ENCODE results near the gene ZNHIT6.

The ZNHIT6 gene

GRCh38 chr1:85678193-85678592, 30.0 kb downstream of the ZNHIT6 start:
- Mint-ChIP-seq H3K4me1 (no peaks in the 10 kb centered on the region), H3K4me3 (no peak overlapping the region), H3K36me3 (ENCODE audit: low read depth) (peaks cover 40% of the 10 kb centered on the region), H3K27ac (no peak overlapping the region), H3K27me3 (ENCODE audit: low read depth) (no peaks in the 10 kb centered on the region), H3K9me3 (no peaks in the 10 kb centered on the region)
- TF ChIP-seq CTCF (IDR thresholded peaks at IDR 0.05; ENCODE audit: unreplicated experiment in 3 of 3), result no peak

DNA sequence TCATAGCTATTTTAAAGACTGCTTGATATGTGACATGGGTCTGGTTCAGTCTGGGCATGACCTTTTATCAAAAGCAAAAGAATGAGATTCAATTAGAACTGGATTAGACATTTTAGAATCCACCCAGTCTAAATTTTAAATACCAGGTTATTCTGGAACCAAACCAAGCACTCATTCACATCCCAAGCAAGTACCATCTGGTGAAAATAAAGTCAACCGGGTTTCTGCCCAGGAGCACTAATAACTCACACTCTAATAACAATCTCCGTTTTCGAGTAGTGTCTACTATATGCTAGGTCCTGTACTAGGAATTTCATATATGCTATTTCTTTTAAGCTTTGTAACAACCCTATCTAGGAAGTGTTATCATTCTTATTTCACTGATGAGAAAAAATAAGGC, 30.6 kb downstream of the ZNHIT6 start:
- H3K36me3 Mint-ChIP-seq (ENCODE audit: low read depth), result peaks cover 40% of the 10 kb centered on the region
- no peak overlapping the region for H3K27ac Mint-ChIP-seq
- no peaks in the 10 kb centered on the region for H3K9me3 Mint-ChIP-seq
- H3K4me3 Mint-ChIP-seq, result no peak overlapping the region
- no peaks in the 10 kb centered on the region for H3K4me1 Mint-ChIP-seq
- no peaks in the 10 kb centered on the region for H3K27me3 Mint-ChIP-seq (ENCODE audit: low read depth)
- TF ChIP-seq CTCF (IDR thresholded peaks at IDR 0.05; ENCODE audit: unreplicated experiment in 3 of 3), result no peak

GRCh38 chr1:85672031-85672660, 36.1 kb downstream of the ZNHIT6 start:
- Mint-ChIP-seq H3K36me3 (ENCODE audit: low read depth) (peaks cover 46% of the 10 kb centered on the region), H3K9me3 (no peaks in the 10 kb centered on the region), H3K27me3 (ENCODE audit: low read depth) (no peaks in the 10 kb centered on the region), H3K4me1 (no peaks in the 10 kb centered on the region), H3K27ac (no peak overlapping the region), H3K4me3 (no peak overlapping the region)
- TF ChIP-seq CTCF (IDR thresholded peaks at IDR 0.05; ENCODE audit: unreplicated experiment in 3 of 3), result no peak

GRCh38 chr1:85665932-85666331, 42.3 kb downstream of the ZNHIT6 start:
- Mint-ChIP-seq H3K27ac (no peak overlapping the region), H3K4me1 (peaks cover 7% of the 10 kb centered on the region), H3K9me3 (no peaks in the 10 kb centered on the region), H3K27me3 (ENCODE audit: low read depth) (no peaks in the 10 kb centered on the region), H3K4me3 (no peak overlapping the region), H3K36me3 (ENCODE audit: low read depth) (peaks cover 42% of the 10 kb centered on the region)
- TF ChIP-seq CTCF (IDR thresholded peaks at IDR 0.05; ENCODE audit: unreplicated experiment in 3 of 3), result no peak

DNA sequence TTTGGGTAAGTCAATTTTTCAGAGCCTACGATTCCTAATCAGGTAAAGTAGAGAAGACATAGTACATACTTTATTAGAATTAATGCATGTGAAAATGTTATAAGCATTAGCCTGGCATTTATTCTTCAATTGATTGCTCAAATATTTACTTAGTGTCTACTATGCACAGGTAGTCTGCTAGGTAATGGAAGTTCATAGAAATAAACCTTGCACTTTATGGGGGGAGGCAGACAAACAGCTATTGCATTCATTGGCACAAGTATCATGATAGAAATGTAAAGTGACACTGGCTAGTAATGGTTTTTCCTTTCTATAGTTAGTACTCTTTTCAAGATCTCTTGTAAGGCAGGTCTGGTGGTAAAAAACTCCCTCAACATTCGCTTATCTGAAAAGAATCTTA, 44.9 kb downstream of the ZNHIT6 start:
- H3K4me1 Mint-ChIP-seq, result peaks cover 7% of the 10 kb centered on the region
- H3K27ac Mint-ChIP-seq, result no peak overlapping the region
- peaks cover 29% of the 10 kb centered on the region for H3K36me3 Mint-ChIP-seq (ENCODE audit: low read depth)
- no peak overlapping the region for H3K4me3 Mint-ChIP-seq
- no peaks in the 10 kb centered on the region for H3K27me3 Mint-ChIP-seq (ENCODE audit: low read depth)
- no peaks in the 10 kb centered on the region for H3K9me3 Mint-ChIP-seq
- TF ChIP-seq CTCF (IDR thresholded peaks at IDR 0.05; ENCODE audit: unreplicated experiment in 3 of 3), result no peak

- H3K9me3 Mint-ChIP-seq, result no peaks in the 10 kb centered on the region
- H3K36me3 Mint-ChIP-seq (ENCODE audit: low read depth), result peaks cover 26% of the 10 kb centered on the region
- H3K4me3 Mint-ChIP-seq, result no peak overlapping the region
- H3K4me1 Mint-ChIP-seq, result peaks cover 7% of the 10 kb centered on the region
- no peaks in the 10 kb centered on the region for H3K27me3 Mint-ChIP-seq (ENCODE audit: low read depth)
- TF ChIP-seq CTCF (IDR thresholded peaks at IDR 0.05; ENCODE audit: unreplicated experiment in 3 of 3), result no peak
- peak overlapping the region in 1 of 3 experiments; percentile 35 for H3K27ac Mint-ChIP-seq
These were observed 46.5 kb downstream of the ZNHIT6 start for GRCh38 chr1:85661767-85662166.

Data from nephron (organoid).